Glutamatergic neuron (in vitro differentiated cells): ENCODE data around the gene AUTS2. TPM values are rescaled to one million over a fixed set of nuclear protein-coding genes. Genes with fewer than 3 reads are reported as not detected.

Experiments used
- DNase-seq: peaks from one replicate; pipeline ENCODE4 v3.0.0; 2022
- H3K27ac Mint-ChIP-seq: one replicate; pipeline ENCODE4 v1.8.0; 2020; ENCODE audit warnings: mild to moderate bottlenecking, mixed read lengths, inconsistent platforms; ENCODE audit not compliant: unreplicated experiment
- H3K27me3 Mint-ChIP-seq: one replicate; pipeline ENCODE4 v1.8.0; 2020; ENCODE audit warnings: mild to moderate bottlenecking, moderate library complexity, mixed read lengths, inconsistent platforms; ENCODE audit not compliant: unreplicated experiment
- H3K36me3 Mint-ChIP-seq: one replicate; pipeline ENCODE4 v1.8.0; 2020; ENCODE audit warnings: mild to moderate bottlenecking, mixed read lengths, inconsistent platforms; ENCODE audit not compliant: unreplicated experiment
- H3K4me1 Mint-ChIP-seq: one replicate; pipeline ENCODE4 v1.8.0; 2020; ENCODE audit warnings: mild to moderate bottlenecking, low read depth, mixed read lengths, inconsistent platforms; ENCODE audit not compliant: unreplicated experiment
- H3K4me3 Mint-ChIP-seq: one replicate; pipeline ENCODE4 v1.8.0; 2020; ENCODE audit warnings: mild to moderate bottlenecking, mixed read lengths, inconsistent platforms; ENCODE audit not compliant: unreplicated experiment
- H3K9me3 Mint-ChIP-seq: one replicate; pipeline ENCODE4 v1.8.0; 2020; ENCODE audit warnings: mild to moderate bottlenecking, moderate library complexity, mixed read lengths, inconsistent platforms; ENCODE audit not compliant: unreplicated experiment
- total RNA-seq: library from RNA; stranded (reverse); fragmentation: NEBNext Ultra II Directional; extraction: Animal tissue kit (Norgen Biotek cat#: 25700); gene quantifications from one replicate; pipeline ENCODE4 v1.2.1, GENCODE V29; 2021; ENCODE audit not compliant: unreplicated experiment
- TF ChIP-seq, protein P1 (sequence below): fragments of 200-600 bp; sonication (generic); IDR thresholded peaks from one replicate; pipeline ENCODE4 v1.5.0; 2021; ENCODE audit not compliant: partially characterized antibody, unreplicated experiment

The AUTS2 gene
- total RNA-seq, 1 donor from 2014 or later: 300 TPM

DNA sequence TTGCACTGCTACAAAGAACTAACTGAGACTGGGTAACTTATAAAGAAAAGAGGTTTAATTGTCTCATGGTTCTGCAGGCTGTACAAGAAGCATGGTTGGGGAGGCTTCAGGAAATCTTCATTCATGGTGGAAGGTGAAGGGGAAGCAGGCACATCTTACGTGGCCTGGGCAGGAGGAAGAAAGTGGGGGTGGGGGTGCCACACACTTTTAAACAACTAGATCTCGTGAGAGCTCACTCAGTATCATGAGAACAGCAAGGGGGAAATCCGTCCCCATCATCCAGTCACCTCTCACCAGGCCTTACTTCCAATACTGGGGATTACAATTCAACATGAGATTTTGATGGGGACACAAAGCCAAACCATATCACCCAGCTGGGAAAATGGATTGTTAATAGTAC, 281.7 kb downstream of the AUTS2 start:
- TF ChIP-seq, protein P1, sequence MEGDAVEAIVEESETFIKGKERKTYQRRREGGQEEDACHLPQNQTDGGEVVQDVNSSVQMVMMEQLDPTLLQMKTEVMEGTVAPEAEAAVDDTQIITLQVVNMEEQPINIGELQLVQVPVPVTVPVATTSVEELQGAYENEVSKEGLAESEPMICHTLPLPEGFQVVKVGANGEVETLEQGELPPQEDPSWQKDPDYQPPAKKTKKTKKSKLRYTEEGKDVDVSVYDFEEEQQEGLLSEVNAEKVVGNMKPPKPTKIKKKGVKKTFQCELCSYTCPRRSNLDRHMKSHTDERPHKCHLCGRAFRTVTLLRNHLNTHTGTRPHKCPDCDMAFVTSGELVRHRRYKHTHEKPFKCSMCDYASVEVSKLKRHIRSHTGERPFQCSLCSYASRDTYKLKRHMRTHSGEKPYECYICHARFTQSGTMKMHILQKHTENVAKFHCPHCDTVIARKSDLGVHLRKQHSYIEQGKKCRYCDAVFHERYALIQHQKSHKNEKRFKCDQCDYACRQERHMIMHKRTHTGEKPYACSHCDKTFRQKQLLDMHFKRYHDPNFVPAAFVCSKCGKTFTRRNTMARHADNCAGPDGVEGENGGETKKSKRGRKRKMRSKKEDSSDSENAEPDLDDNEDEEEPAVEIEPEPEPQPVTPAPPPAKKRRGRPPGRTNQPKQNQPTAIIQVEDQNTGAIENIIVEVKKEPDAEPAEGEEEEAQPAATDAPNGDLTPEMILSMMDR: no peak
- Mint-ChIP-seq H3K36me3 (no peaks in the 10 kb centered on the region), H3K27ac (peak overlapping the region; percentile 6), H3K4me3 (no peak overlapping the region), H3K4me1 (peaks cover 50% of the 10 kb centered on the region), H3K9me3 (peaks cover 10% of the 10 kb centered on the region), H3K27me3 (no peaks in the 10 kb centered on the region)
- no peak for DNase-seq

GRCh38 chr7:69880840-69881239, 282.6 kb downstream of the AUTS2 start:
- Mint-ChIP-seq H3K36me3 (no peaks in the 10 kb centered on the region), H3K27ac (no peak overlapping the region), H3K27me3 (no peaks in the 10 kb centered on the region), H3K4me3 (no peak overlapping the region), H3K9me3 (peaks cover 10% of the 10 kb centered on the region), H3K4me1 (peaks cover 56% of the 10 kb centered on the region)
- DNase-seq: no peak
- TF ChIP-seq, protein P1: no peak

GRCh38 chr7:69882269-69882668, 284.0 kb downstream of the AUTS2 start:
- H3K9me3 Mint-ChIP-seq: peaks cover 10% of the 10 kb centered on the region
- H3K4me1 Mint-ChIP-seq: peaks cover 59% of the 10 kb centered on the region
- DNase-seq: no peak
- TF ChIP-seq, protein P1: no peak
- H3K4me3 Mint-ChIP-seq: no peak overlapping the region
- H3K27ac Mint-ChIP-seq: no peak overlapping the region
- H3K36me3 Mint-ChIP-seq: no peaks in the 10 kb centered on the region
- no peaks in the 10 kb centered on the region for H3K27me3 Mint-ChIP-seq

DNA sequence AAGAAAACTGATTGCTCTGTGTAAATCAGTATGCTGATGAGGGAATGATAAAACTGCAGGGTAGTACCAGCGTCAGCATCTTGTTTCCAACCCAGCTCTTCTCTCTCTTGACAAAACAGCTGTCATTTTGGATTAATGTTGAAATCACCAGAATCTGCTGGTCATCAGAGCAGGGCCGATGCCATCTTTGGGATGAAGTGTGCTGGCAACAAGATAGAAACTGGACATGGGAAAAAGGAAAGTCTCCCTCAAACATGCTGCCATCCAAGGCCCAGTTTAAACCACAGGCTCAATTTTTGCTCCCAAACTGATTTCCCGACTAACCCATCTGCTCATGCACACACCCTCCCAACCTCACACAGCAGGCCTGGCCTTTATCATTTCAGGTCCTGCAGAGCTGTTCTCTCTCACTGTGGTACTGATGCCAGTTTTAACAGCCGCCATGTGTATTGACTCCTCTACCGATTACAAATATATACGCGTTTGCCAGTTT, 285.2 kb downstream of the AUTS2 start:
- DNase-seq: no peak
- peaks cover 53% of the 10 kb centered on the region for H3K4me1 Mint-ChIP-seq
- no peaks in the 10 kb centered on the region for H3K36me3 Mint-ChIP-seq
- no peaks in the 10 kb centered on the region for H3K27me3 Mint-ChIP-seq
- peak overlapping the region; percentile 78 for H3K27ac Mint-ChIP-seq
- peaks cover 9% of the 10 kb centered on the region for H3K9me3 Mint-ChIP-seq
- TF ChIP-seq, protein P1: no peak
- peak overlapping the region; percentile 11 for H3K4me3 Mint-ChIP-seq

DNA sequence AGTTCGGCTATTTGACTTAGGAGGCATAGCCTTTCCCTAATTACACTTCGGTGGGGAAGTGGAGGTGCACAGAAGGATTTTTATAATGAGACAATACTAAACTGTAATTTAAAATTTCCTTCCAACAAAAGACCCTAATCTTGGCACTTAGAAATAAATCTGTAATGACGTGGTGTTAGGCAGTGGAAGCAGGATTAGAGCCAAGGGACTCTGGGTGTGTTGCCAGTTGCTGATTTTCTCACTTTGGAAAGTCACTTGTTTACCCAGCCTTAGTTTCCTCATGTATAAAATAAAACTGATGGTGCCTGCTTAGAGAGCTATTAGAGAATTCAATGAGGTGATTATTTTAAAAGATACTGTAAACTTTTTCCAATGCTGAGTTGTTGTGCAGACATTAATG, 287.2 kb downstream of the AUTS2 start:
- no peak for DNase-seq
- TF ChIP-seq, protein P1: no peak
- no peak overlapping the region for H3K4me3 Mint-ChIP-seq
- H3K36me3 Mint-ChIP-seq: no peaks in the 10 kb centered on the region
- peaks cover 2% of the 10 kb centered on the region for H3K27me3 Mint-ChIP-seq
- peaks cover 5% of the 10 kb centered on the region for H3K9me3 Mint-ChIP-seq
- no peak overlapping the region for H3K27ac Mint-ChIP-seq
- H3K4me1 Mint-ChIP-seq: peaks cover 56% of the 10 kb centered on the region
